Brain microvascular endothelial cell (primary cell): ENCODE measurements around the gene NDEL1.
"Not testable (repeated sequence)": the region's sequence is repeated elsewhere in the genome, so short reads cannot be mapped to it uniquely, and the experiment has no call there.

Experiments
- DNase-seq: peaks from one replicate; pipeline ENCODE4 v3.0.0-alpha.2; 2020
- H3K27ac ChIP-seq: fragments of 250-450 bp; sonication (Bioruptor Pico); 2 replicates; pipeline ENCODE4 v1.5.1; 2020; ENCODE audit warnings: mild to moderate bottlenecking, moderate library complexity
- H3K27me3 ChIP-seq: fragments of 250-450 bp; sonication (Bioruptor Pico); replicated peaks from 2 replicates; pipeline ENCODE4 v1.5.1; 2020; ENCODE audit warnings: mild to moderate bottlenecking
- H3K36me3 ChIP-seq: fragments of 250-450 bp; sonication (Bioruptor Pico); replicated peaks from 2 replicates; pipeline ENCODE4 v1.5.1; 2020; ENCODE audit warnings: mild to moderate bottlenecking
- H3K4me3 ChIP-seq: 2 replicates; pipeline ENCODE4 v1.5.1; 2011; ENCODE audit warnings: low read depth, mild to moderate bottlenecking, control low read depth, low read length, moderate library complexity
- CTCF ChIP-seq: IDR thresholded peaks from 2 replicates; pipeline ENCODE4 v1.5.1; 2011; ENCODE audit warnings: low read depth, mild to moderate bottlenecking, moderate library complexity, low read length, control low read depth, inconsistent platforms; ENCODE audit errors: missing control alignments
- in situ Hi-C: cut with HindIII; loops from 2 replicates; pipeline ENCODE4 v1.10.0; 2017; ENCODE audit warnings: low sequenced_read_pairs, low pct_ligation_motif_present

NDEL1 gene

GRCh38 chr17:8392674-8393469 lies 42.8 kb upstream of the NDEL1 start:
- Histone ChIP-seq H3K36me3 (no peaks in the 10 kb centered on the region), H3K27me3 (no peaks in the 10 kb centered on the region), H3K4me3 (no peak overlapping the region), H3K27ac (no peak overlapping the region)
- in situ Hi-C loops, result no loop called here
- DNase-seq, result no peak
- no peak for TF ChIP-seq CTCF

- no peak for DNase-seq
- in situ Hi-C loops, result no loop called here
Measured at GRCh38 chr17:8393470-8394231, 42.0 kb upstream of the NDEL1 start.

GRCh38 chr17:8394497-8394896 lies 41.2 kb upstream of the NDEL1 start:
- in situ Hi-C loops, H3K36me3 ChIP-seq, DNase-seq, H3K27ac ChIP-seq, H3K27me3 ChIP-seq, H3K4me3 ChIP-seq: not testable (repeated sequence)

More at GRCh38 chr17:8393470-8394231, 42.0 kb upstream of the NDEL1 start:
- no peaks in the 10 kb centered on the region for H3K36me3 ChIP-seq
- H3K4me3 ChIP-seq, result no peak overlapping the region
- H3K27me3 ChIP-seq, result no peaks in the 10 kb centered on the region
- H3K27ac ChIP-seq, result no peak overlapping the region
- no peak for TF ChIP-seq CTCF

GRCh38 chr17:8397636-8398035 lies 38.0 kb upstream of the NDEL1 start, which contains the start of gene RNF222:
RNF222 (minus strand) TSS chr17:8397827; CDS start chr17:8393461, 4,366 bp downstream.
- H3K36me3 ChIP-seq, result no peaks in the 10 kb centered on the region
- no peaks in the 10 kb centered on the region for H3K27me3 ChIP-seq
- DNase-seq, result no peak
- in situ Hi-C loops, result no loop called here
- no peak within 1 kb of the TSS for H3K27ac ChIP-seq
- no peak for TF ChIP-seq CTCF
- no peak within 1 kb of the TSS for H3K4me3 ChIP-seq

- Histone ChIP-seq H3K27ac (no peak overlapping the region), H3K27me3 (no peaks in the 10 kb centered on the region), H3K36me3 (no peaks in the 10 kb centered on the region), H3K4me3 (no peak overlapping the region)
- no peak for DNase-seq
- no peak for TF ChIP-seq CTCF
- in situ Hi-C loops, result no loop called here
Measured at GRCh38 chr17:8398980-8399379, 36.7 kb upstream of the NDEL1 start.

- no peak for DNase-seq
- no peak overlapping the region for H3K27ac ChIP-seq
- no peak for TF ChIP-seq CTCF
- no peaks in the 10 kb centered on the region for H3K36me3 ChIP-seq
- no peaks in the 10 kb centered on the region for H3K27me3 ChIP-seq
- H3K4me3 ChIP-seq, result no peak overlapping the region
- in situ Hi-C loops, result no loop called here
Measured at GRCh38 chr17:8401107-8401506, 34.6 kb upstream of the NDEL1 start.
